ENCODE measurements around the gene HIVEP3.
"Not testable (repeated sequence)": the region's sequence is repeated elsewhere in the genome, so short reads cannot be mapped to it uniquely, and the experiment has no call there.

- TF ChIP-seq POLR2A, SPI1 (IDR thresholded peaks at IDR 0.05; ENCODE audit: low read depth, low read length): not testable (repeated sequence)
Measured at GRCh38 chr1:41921271-41921670, 2.5 kb upstream of the HIVEP3 start.

Data from GM12891 (cell line).